ENCODE results near the gene PRR5L.

DNA sequence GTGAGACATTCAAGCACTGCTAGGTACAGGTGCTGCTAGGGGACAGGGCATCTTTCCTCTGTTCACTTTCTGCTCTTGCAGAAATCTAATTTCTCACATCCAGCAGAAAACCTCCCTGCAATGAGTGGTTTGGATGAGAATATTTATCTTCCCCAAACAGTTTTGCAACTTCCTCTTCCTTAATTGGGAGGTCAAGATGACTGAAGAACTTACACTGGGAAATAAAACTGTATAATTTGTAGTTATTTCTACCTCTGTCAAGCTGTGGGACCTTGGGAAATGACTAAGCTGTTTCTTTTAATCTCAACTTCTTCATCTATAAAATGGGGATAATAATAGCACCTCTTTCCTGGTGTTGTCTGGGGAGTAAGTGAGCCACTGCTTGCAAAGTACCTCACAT is 69.8 kb downstream of the PRR5L start:
- TF ChIP-seq, protein P1, sequence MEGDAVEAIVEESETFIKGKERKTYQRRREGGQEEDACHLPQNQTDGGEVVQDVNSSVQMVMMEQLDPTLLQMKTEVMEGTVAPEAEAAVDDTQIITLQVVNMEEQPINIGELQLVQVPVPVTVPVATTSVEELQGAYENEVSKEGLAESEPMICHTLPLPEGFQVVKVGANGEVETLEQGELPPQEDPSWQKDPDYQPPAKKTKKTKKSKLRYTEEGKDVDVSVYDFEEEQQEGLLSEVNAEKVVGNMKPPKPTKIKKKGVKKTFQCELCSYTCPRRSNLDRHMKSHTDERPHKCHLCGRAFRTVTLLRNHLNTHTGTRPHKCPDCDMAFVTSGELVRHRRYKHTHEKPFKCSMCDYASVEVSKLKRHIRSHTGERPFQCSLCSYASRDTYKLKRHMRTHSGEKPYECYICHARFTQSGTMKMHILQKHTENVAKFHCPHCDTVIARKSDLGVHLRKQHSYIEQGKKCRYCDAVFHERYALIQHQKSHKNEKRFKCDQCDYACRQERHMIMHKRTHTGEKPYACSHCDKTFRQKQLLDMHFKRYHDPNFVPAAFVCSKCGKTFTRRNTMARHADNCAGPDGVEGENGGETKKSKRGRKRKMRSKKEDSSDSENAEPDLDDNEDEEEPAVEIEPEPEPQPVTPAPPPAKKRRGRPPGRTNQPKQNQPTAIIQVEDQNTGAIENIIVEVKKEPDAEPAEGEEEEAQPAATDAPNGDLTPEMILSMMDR (IDR thresholded peaks at IDR 0.05; ENCODE audit: low read depth, low read length), result no peak
- no peak for TF ChIP-seq EZH2phosphoT487 (IDR thresholded peaks at IDR 0.05; ENCODE audit: low read depth)
